Brain pericyte (primary cell): ENCODE results near the gene ACTR3.

Experiments used
- DNase-seq: peaks from one replicate; pipeline ENCODE4 v3.0.0-alpha.2; 2012; ENCODE audit warnings: low read depth, low spot score

The ACTR3 gene

DNA sequence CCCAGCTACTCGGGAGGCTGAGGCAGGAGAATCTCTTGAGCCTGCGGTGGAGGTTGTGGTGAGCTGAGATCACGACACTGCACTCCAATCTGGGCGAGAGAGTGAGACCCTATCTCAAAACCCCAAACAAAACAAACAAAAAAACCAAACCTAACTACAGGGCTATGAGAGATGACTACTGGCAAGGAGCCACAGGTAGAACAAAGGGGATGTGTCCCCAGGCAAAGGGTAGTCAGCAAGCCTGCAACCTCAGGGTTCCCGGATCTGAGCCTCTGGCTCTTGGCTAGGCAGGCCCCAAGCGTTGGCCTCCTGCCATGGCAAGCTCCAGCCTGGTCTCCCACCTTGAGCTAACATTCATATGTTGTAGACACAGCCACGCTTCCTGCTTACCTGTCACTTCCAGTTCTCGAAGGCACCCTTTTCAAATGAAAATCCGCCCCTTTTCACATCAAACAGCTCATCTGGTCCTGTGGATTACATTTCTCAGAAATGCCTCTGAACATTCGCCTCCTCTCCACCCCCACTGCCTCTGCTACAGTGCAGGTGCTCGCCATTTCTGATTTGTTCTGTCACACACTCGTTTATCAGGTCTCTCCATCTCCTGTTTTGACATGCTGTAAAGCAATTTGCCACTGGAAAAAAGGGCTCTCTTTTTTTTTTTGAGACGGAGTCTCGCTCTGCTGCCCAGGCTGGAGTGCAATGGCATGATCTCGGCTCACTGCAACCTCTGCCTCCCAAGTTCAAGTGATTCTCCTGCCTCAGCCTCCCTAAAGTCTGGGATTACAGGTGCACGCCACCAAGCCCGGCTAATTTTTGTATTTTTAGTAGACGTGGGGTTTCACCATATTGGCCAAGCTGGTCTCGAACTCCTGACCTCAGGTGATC, 13.1 kb upstream of the ACTR3 start:
- DNase-seq = no peak

DNA sequence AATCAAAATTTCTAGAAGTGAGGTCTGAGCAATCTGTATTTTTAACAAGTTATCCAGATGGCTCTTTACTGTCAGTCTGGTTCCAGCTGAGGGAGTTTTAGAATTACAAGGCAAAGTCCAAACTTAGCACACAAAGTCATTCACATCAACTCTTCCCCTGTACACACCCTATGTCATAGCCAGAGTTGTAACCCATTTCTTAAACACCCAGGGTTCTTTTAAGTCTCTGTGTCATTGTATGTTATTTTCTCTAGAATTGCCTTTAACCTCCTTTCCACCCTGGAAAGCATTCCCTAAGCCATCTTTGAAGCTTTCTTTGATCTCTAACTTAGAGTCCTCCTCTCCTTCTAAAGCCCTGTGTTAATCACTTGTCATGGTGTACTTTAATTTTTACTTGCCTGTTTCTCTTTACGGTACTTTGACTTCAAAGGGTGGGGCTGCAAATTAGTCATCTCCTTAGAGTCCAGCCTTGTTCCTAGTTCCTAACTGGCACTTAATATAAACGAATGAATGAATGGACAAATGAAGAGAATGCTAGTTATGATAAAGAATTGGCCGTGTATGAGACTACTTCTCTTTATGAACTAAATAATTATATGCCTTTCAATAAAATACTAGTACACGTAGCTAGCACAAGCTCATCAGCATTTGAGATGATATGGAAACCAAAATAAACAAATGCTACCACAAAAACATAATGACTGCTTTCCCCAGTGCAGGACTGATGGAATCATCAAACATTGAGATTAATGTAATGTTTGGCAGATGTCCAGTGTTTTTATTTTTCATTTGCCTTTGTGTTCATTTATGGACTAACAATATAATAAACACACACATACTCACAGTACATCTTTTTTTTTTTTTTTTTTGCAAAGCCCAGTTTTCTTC, 11.9 kb upstream of the ACTR3 start:
- DNase-seq = no peak

DNA sequence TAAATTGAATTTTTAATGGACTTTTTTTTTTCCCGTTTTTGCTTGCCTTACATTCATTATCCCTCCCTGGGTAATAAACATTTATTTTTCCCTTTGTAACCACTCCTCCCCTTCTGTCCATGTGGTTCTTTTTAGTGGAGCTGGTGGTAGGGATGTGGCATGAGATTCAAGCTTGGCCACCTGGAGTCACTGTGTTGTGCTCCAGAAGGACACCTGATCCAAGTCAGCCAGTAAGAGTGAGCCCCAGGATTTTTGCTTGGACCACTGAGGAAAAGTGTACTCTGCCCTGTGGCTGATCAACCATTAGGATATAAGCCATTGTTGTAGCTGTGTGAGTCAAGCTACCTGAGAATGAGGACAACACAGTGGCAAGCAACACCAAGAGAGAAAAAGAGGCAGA, 11.1 kb upstream of the ACTR3 start:
- DNase-seq = no peak

DNA sequence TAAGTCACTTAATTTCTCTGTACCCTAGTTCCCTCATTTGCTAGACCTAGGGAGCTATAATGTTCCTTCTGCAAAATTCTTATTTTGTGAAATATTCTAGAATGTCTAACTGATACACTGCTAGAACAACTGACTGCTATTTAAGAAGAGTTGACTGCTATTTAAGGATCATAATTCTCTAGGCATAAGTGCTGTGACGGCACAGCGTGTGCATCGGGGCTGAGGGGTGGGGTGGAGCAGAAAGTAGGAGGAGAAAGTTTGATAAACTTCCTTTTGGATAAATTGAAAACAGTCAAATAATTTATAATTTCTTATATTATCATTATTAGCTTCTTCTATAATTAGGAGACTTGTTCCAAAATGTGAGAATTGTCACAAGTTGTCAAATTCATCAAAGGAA, 10.4 kb upstream of the ACTR3 start:
- DNase-seq = no peak

DNA sequence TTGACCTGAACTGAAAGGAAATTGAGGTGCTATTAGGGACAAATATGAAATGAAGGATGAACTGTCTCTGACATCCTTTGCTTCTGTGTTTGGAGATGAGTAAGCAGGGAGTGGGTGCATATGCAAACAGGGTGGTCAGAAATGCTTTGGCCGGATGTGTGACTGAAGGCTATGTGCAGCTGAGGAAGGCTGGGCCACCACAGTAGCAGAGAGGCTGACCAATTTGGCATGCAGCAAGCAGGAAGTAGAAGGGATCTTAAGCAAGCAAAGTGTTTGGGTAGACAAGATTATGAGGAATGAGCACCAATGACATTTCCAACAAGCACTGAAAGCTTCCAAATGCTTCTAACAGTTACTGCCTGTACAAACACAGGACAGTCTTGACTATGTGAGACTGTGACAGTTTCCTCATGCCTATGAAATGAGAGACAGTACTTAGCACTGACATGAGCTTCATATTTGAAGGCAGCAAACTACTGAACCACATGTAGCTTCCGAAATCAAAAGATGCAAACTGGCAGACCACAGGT, 3.3 kb upstream of the ACTR3 start:
- no peak for DNase-seq

DNA sequence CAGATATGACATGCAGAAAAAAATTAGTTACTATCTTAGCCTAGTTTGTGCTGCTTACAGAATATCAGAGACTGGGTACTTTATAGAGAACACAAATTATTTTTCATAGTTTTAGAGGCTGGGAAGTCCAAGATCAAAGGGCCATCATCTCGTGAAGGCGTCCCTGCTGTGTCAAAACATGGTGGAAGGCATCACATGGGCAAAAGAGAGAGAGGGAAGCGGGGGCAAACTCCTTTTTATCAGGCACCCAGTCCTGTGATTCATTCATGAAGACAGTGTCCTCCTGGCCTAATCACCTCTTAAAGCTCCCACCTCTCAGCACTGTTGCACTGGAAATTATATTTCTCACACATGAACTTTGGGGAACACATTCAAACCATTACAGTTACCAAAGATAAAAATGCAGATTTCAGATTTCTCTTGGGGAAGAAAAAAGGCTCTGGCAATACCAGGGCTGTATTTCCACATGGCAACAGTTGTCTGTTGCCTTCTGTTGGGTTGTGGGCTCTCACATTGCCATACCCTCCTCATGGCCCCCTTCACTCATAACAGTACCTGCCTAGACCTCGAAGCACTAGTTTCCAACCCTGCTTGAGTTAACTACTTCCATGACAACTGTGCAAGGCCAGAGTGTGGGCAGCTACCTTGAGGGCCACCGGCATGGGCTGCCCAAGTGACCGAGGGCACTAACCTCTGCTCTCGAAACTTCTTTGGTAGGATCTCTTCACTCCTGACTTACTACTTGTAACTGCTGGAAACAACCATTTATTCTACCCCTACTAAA, 2.7 kb upstream of the ACTR3 start:
- no peak for DNase-seq

DNA sequence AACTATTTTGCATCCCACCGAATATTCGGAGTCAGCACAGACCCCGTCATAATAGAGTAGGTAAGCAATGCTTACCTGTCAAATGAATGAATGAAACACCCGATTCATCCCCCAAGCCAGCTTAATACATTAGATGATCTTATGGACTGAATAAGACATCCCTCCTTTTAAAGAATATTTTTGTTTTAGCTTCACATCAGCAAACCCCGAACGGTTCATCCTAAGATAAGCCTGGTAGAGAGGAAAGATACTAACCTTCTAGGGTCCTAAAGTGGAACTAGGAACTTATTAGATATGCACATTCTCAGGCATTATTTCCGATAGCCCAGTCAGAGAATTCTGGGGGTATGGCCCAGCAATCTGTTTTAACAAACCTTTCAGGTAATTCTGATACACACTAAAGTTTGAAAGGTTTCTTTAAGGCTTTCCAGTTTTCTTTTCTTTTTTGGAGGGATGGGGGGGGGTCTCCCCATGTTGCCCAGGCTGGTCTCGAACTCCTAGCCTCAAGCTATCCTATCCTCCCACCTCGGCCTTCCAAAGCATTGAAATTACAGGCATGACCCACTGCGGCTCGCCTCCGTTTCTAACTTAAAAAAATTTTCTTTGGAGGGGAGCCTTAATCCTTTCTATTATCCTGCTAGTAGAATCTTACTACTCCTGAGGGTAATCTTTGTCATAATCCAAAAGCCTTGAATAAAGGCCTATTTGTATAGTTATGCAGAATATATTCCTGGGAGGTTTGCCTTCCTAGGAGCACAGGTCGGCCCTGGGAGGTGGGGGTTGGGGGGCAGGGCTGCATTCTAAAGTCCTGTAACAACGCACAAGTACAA, 1.0 kb upstream of the ACTR3 start:
- DNase-seq = no peak

DNA sequence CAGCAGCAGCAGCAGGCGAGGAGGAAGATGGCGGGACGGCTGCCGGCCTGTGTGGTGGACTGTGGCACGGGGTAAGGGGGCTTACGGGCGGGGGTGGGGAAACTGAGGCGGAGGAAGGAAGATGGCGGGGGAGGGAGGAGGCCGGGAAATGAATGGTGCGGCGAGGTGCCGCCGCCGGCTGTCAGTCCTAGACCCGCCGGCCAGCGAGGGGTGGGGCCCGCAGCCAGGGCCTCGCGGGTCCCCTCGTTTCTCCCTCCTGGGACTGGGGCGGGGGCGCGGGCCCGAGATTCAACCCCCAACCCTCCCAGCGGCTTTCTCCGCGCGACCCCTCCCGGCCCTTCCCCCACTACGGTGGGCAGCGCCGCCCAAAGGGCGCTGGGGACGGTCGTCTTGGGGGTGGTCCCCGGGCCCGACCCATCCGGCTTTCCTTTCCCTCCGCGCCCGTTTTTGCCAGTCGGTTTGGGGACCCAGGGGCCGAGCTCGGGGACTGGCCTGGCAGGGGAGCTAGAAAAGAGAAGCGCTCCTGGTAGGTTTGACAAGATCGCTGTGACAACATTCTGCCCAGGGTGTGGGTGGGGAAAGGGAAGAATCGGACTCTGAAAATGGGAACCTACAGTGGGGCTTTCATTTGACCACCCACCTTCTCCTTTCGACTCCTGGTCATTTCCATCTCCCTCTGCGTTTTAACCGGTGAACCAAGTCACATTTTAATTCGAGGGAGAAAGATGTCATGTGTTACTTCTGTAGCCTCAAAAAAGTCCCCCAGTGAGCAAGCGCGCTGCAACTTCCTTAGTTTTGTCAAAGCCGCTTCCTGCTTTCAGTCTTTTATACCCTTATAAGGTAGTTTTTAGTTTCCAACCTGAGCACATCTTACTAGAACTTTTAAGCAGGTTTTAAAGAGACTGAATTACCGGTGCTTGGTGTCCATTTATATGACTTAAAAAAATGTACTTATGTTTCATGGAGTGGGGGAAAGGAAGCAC, 655 bp downstream of the ACTR3 start:
- DNase-seq = no peak

DNA sequence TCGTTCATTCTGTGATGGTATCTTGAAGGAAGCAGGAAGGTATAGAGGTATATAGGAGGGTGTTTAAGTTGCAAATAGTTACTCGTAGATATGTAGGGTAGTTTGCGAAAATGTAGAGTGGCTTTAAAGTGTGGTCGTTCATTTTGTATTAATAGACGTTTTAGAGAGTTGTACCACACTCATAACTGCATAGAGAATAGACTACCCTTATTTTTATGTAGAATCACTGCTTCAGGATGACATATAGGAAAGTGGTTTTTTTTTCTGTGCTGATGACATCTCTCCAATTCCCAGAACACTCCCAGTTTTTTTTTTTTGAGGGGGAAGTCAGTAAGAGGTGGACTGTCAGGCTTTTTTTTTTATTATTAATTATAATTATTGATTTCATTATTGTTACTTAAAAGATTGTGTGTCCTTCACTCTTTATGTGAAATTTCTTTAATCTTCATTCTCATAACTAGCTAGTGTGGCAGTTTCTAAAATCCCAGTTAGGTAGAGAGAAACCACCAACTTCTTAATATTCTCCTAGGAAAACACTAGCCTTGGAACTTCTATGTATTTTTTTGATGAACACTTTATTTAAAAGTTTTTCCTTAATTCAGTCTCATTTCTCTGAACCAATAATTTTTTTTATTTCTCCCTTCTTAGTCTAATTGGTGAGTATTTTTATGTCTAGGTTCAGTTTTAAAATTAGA, 1.5 kb downstream of the ACTR3 start:
- no peak for DNase-seq

DNA sequence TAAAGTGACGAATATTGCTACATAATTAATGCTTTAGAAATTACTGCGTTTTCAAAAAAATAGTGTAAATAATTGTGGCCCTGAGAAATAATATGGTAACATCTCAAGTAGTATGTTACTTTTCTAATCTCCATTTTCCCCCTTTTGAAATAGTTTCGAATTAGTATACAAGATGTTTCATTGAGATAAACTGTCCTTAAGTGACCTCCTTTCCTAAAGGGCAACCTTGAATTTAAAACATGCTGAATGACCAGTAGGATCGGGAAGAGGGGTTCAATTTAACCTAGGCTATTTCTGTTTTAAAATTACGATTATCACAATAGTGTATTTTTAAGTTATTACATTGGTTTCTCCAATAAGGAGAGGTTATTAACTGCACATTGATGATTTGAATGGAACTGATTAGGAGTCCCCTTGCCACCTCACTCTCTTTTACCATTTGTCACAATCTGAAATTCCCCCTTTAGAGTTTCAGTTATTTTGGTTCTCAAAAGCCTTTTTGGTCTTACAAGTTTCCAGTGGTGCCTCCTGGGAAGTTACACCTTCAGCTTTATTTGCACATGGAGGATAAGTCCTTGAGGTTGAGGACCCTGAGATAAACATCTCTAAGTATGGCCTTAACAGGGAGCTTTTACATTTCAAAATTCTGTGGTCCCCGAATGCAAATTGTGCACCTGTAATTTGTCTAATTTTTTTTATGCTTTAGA, 2.3 kb downstream of the ACTR3 start:
- no peak for DNase-seq

DNA sequence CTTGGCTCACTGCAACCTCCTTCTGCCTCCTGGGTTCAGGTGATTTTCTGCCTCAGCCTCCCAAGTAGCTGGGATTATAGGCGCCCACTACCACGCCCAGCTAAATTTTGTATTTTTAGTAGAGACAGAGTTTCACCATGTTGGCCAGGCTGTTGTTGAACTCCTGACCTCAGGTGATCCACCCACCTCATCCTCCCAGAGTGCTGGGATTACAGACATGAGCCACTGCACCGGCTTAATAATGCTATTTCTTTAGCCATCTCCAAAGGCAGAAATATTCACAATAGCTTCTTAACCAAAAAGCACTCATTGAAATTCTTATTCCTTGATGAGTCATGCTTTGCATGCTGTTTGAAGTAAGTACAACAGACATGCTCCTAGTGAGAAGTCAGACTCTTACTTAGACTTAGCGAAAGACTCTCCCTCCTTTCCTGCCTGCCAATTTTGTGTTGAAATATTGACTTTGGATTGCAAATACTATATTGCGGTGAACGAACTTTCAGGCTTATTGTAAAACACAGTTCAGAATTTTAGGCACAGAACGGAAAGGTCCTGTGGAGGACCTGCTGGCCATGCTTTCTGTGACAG, 4.4 kb downstream of the ACTR3 start:
- peak; percentile 67 for DNase-seq

DNA sequence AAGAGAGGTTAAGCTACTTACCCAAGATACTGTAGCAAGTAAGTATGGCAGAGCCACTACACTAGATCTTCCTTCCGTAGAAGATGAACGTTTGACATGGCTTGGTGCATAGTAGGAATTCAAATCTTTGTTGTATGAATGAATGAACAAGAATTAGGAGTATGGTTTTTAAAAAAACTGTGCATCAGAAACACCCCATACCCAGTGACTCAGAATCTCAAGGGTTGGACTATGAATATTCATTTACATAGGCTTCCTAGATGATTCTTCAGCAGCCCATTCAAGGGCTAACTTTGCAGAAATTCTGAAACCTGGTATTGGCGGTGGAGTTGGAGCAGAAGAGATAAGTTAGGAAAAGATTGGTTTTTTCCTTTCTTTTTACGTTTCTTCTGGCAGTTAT, 5.4 kb downstream of the ACTR3 start:
- no peak for DNase-seq

DNA sequence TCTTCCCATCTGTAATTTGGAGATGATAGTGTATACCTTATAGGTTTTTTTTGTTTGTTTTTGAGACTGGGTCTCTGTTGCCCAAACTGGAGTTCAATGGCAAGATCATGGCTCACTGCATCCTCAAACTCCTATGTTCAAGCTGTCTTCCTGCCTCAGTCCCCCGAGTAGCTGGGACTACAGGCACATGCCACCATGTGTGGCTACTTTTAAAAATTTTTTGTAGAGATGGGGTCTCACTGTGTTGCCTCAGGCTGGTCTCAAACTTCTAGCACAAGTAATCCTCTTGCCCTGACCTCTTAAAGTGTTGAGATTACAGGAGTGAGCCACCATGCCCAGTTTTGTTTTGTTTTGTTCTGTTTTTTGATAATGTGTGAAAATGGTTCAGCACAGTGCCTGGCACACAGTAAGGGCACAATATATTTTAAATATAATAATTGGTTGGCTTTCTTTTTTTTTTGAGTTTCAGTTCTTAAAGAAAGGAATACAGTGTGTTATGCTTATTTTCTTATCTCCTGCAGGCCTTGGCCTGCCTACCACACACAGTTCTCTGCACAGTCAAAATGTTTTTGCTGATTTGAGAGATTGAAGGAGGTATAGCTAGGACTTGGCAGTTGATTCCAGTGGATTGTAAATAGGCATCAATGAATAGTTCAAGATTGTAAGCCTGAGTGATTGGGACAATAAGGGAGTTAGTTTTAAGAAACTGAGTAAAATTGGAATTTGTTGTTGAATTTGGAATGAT, 6.1 kb downstream of the ACTR3 start:
- no peak for DNase-seq

DNA sequence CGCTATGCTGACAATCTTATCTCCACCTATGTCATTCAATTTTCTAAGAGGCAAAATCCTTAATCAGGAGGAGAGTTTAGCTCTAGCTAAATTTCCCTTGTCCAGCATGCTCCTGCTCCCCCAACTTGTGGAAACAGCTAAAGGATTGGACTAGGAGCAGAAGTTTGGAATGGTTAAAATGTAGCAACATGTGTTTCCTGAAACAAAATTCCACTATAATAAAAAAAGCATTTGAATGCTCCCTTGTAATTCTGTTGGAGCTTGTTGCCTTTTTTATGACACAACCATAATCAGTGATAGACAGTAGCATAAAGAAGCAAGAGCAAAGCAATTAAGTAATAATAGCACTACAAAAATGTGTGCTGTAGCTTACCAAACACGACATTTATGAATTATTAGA, 6.9 kb downstream of the ACTR3 start:
- DNase-seq = no peak

DNA sequence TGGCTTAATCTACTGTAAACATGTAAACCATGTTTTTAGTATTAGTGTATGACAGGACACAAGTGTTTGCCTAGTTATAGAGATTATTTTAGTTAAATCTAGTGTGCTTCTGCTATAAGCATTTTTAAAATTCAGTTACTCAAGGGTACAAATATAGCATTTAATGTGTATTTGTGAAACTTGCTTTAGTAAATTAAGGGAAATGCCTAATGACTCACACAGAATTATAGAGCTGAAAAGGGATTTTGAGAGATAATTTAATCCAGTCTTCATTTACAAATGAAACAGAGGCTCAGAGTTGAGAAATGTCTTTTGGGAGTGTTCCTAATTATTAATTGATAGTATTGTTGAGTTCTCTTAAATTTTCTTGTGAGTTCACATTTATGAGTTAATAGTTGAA, 8.2 kb downstream of the ACTR3 start:
- no peak for DNase-seq

DNA sequence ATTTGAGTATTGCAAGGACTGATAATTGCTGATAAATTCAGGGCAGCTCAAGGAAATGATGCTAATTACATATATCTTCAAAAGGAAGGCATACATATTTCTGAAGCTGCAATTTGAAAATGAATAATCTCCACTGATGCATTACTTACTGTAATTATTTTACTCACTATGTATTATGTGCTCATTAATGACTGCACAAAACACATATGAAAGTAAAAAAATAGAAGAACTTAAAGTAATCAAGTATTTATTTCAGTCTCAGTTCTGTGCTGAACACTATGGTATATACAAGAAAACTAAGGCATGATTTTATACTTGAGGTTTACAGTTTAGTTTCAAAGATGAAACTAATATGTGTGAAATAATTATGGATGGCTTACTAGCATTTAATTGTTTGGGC, 9.3 kb downstream of the ACTR3 start:
- DNase-seq = no peak

DNA sequence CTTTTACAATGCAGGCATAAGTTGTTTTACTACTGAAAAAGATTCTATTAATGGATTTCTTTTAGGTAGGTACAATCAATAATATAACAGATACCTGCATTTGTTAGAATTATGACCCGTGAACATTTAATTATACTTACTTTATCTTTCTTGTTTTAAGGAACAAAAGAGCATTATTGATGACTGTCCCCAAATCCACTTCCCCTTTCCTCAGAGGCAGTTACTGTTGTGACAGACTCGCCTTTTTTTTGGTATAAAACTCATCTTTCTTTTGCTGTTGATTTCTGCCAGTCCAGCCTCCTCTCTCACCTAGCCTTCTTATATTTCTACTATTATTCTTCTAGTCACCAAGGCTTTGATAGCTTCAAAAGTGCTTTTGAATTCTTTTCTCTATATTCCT, 12.1 kb downstream of the ACTR3 start:
- no peak for DNase-seq
